Pulmonary artery endothelial cell (primary cell): ENCODE data around the gene ALDH7A1. TPM values are rescaled to one million over a fixed set of nuclear protein-coding genes. Genes with fewer than 3 reads are reported as not detected.

Experiments
- total RNA-seq: library from RNA; depleted of rRNA; stranded (reverse); fragments of >200 nt; gene quantifications from 2 replicates; pipeline ENCODE4 v1.2.3, GENCODE V29; 2014

Gene ALDH7A1
- total RNA-seq, 1 donor from 2014 or later: 65.5 TPM

Other genes with a start within 250 kb of the ALDH7A1 start
- gene GRAMD2B, start 171.8 kb downstream of the ALDH7A1 start, total RNA-seq: 2.0 and 3.4 TPM in 2 replicates
- 50.2 and 59.9 TPM in 2 replicates for gene PHAX, start 5.7 kb upstream of the ALDH7A1 start, total RNA-seq
- 82.9 and 155 TPM in 2 replicates for gene LMNB1, start 181.9 kb upstream of the ALDH7A1 start, total RNA-seq